SK-N-SH (cell line): ENCODE results near the gene EVI2B. TPM values are rescaled to one million over a fixed set of nuclear protein-coding genes. Genes with fewer than 3 reads are reported as not detected.

ENCODE experiments used
- CTCF ChIA-PET: fragments of 300-600, 350-600 bp; formaldehyde crosslinking; extraction: SDS; loops from one replicate; lab custom pipeline; 2021; lab: Yijun Ruan, JAX
- POLR2A ChIA-PET: fragments of 350-600 bp; sonication (Branson Sonifier 250); formaldehyde crosslinking; extraction: SDS; loops from one replicate; lab custom pipeline; 2020; ENCODE audit warnings: antibody characterized with exemption, inconsistent platforms; lab: Yijun Ruan, JAX
- DNase-seq: peaks from one replicate; pipeline ENCODE4 v3.0.0; 2012
- H2AFZ ChIP-seq: fragments of 200-600 bp; sonication (generic); 2 replicates; pipeline ENCODE4 v1.8.1; 2016; ENCODE audit warnings: antibody characterized with exemption, mild to moderate bottlenecking, low read depth
- H3F3A ChIP-seq: fragments of 200-600 bp; sonication (generic); replicated peaks from 2 replicates; pipeline ENCODE3; 2016; ENCODE audit warnings: antibody characterized with exemption, mild to moderate bottlenecking; ENCODE audit not compliant: insufficient read depth
- H3K27ac ChIP-seq, 2 experiments: fragments of 200-500 bp in 1 of 2; fragments of 200-600 bp in 1 of 2; sonication (Bioruptor generic) in 1 of 2; sonication (generic), shearing (Covaris generic) in 1 of 2; 2 replicates each; pipeline versions ENCODE4 v1.5.1 to v1.6.1; 2014 to 2016; ENCODE audit warnings: low read depth in 2 of 2, inconsistent platforms in 1 of 2, low read length in 1 of 2, mild to moderate bottlenecking in 1 of 2, mixed read lengths in 1 of 2
- H3K27me3 ChIP-seq: fragments of 200-600 bp; sonication (generic), shearing (Covaris generic); 2 replicates; pipeline ENCODE4 v1.6.1; 2016; ENCODE audit warnings: mixed run types; ENCODE audit not compliant: insufficient read depth
- H3K36me3 ChIP-seq, 2 experiments: fragments of 200-500 bp in 1 of 2; fragments of 200-600 bp in 1 of 2; sonication (Bioruptor generic) in 1 of 2; sonication (generic) in 1 of 2; replicated peaks in 1 of 2; 2 replicates each; pipeline versions ENCODE3 to v1.5.1; 2014 to 2016; ENCODE audit warnings: low read length in 1 of 2, mild to moderate bottlenecking in 1 of 2; ENCODE audit not compliant: insufficient read depth in 2 of 2, control insufficient read depth in 1 of 2
- H3K4me1 ChIP-seq, 2 experiments: fragments of 200-500 bp in 1 of 2; fragments of 200-600 bp in 1 of 2; sonication (Bioruptor generic) in 1 of 2; sonication (generic), shearing (Covaris generic) in 1 of 2; 2 replicates each; pipeline versions ENCODE4 v1.5.1 to v1.6.1; 2014 to 2016; ENCODE audit warnings: low read depth in 1 of 2, low read length in 1 of 2, mixed run types in 1 of 2; ENCODE audit not compliant: insufficient read depth in 2 of 2, control insufficient read depth in 1 of 2
- H3K4me2 ChIP-seq: fragments of 200-600 bp; sonication (generic), shearing (Covaris generic); 2 replicates; pipeline ENCODE4 v1.6.1; 2017; ENCODE audit warnings: mixed run types
- H3K4me3 ChIP-seq, 2 experiments: fragments of 200-500 bp in 1 of 2; fragments of 200-600 bp in 1 of 2; sonication (Bioruptor generic) in 1 of 2; sonication (generic), shearing (Covaris generic) in 1 of 2; 2 replicates each; pipeline versions ENCODE4 v1.5.1 to v1.8.1; 2014 to 2016; ENCODE audit warnings: low read depth in 2 of 2, inconsistent platforms in 1 of 2, low read length in 1 of 2, mild to moderate bottlenecking in 1 of 2, mixed read lengths in 1 of 2, moderate library complexity in 1 of 2
- H3K79me2 ChIP-seq: fragments of 200-600 bp; sonication (generic); 2 replicates; pipeline ENCODE4 v1.8.1; 2017; ENCODE audit warnings: mild to moderate bottlenecking; ENCODE audit not compliant: insufficient read depth
- H3K9ac ChIP-seq: fragments of 200-600 bp; sonication (generic); 2 replicates; pipeline ENCODE4 v1.6.1; 2017; ENCODE audit warnings: mixed run types
- H3K9me2 ChIP-seq: fragments of 200-600 bp; sonication (generic); 2 replicates; pipeline ENCODE4 v1.6.1; 2017; ENCODE audit warnings: mixed run types
- H3K9me3 ChIP-seq: fragments of 200-600 bp; sonication (generic); 2 replicates; pipeline ENCODE4 v1.6.1; 2017; ENCODE audit warnings: mixed run types, mild to moderate bottlenecking, moderate library complexity
- H4K20me1 ChIP-seq: fragments of 200-600 bp; sonication (generic); 2 replicates; pipeline ENCODE4 v1.6.1; 2017; ENCODE audit warnings: mild to moderate bottlenecking, mixed run types; ENCODE audit not compliant: insufficient read depth
- CTCF ChIP-seq: fragments of 200-600 bp; sonication (generic); IDR thresholded peaks from 2 replicates; pipeline ENCODE4 v1.6.1; 2017; ENCODE audit warnings: antibody characterized with exemption, mild to moderate bottlenecking, moderate library complexity
- ELF1 ChIP-seq: IDR thresholded peaks from 2 replicates; pipeline ENCODE4 v1.4.0; 2012
- JUND ChIP-seq: IDR thresholded peaks from 2 replicates; pipeline ENCODE4 v1.4.0; 2012
- MEF2A ChIP-seq: IDR thresholded peaks from 2 replicates; pipeline ENCODE4 v1.4.0; 2012; ENCODE audit warnings: low read depth, borderline replicate concordance
- MXI1 ChIP-seq: IDR thresholded peaks from 2 replicates; pipeline ENCODE4 v1.6.1; 2012; ENCODE audit warnings: mild to moderate bottlenecking, low read depth, low read length, improper control_type of control experiment
- NFIC ChIP-seq: IDR thresholded peaks from 2 replicates; pipeline ENCODE4 v1.4.0; 2012; ENCODE audit warnings: borderline replicate concordance
- POLR2AphosphoS5 ChIP-seq: IDR thresholded peaks from 2 replicates; pipeline ENCODE4 v1.6.1; 2012; ENCODE audit warnings: low read depth, low read length
- REST ChIP-seq: IDR thresholded peaks from 2 replicates; pipeline ENCODE4 v1.6.1; 2012; ENCODE audit warnings: mild to moderate bottlenecking, low read depth, low read length, moderate library complexity
- RFX5 ChIP-seq: IDR thresholded peaks from 2 replicates; pipeline ENCODE4 v1.6.1; 2012; ENCODE audit warnings: mild to moderate bottlenecking, improper control_type of control experiment, low read length
- RXRA ChIP-seq: IDR thresholded peaks from 2 replicates; pipeline ENCODE4 v1.4.0; 2012; ENCODE audit warnings: low read depth, mild to moderate bottlenecking, borderline replicate concordance
- SMC3 ChIP-seq: IDR thresholded peaks from 2 replicates; pipeline ENCODE4 v1.6.1; 2012; ENCODE audit warnings: low read depth, low read length, improper control_type of control experiment
- USF1 ChIP-seq: IDR thresholded peaks from 2 replicates; pipeline ENCODE4 v1.4.0; 2012; ENCODE audit warnings: low read depth, borderline replicate concordance
- USF2 ChIP-seq: fragments of 150-350 bp; IDR thresholded peaks from 2 replicates; pipeline ENCODE4 v1.6.1; 2017; ENCODE audit warnings: antibody characterized with exemption, low read length, low read depth, borderline replicate concordance
- ZBTB33 ChIP-seq: IDR thresholded peaks from 2 replicates; pipeline ENCODE4 v1.4.0; 2012; ENCODE audit warnings: low read depth, borderline replicate concordance
- WGBS: methylation state at CpG from one replicate; pipeline ENCODE4 v1.1.6; 2017; ENCODE audit warnings: low lambda C conversion rate; 5-methylcytosine and 5-hydroxymethylcytosine counted together
- polyA plus RNA-seq, 3 experiments: library from polyadenylated mRNA; depleted of rRNA; stranded (reverse); fragments of >200 nt; gene quantifications; 2 replicates each; pipeline ENCODE4 v1.2.3, GENCODE V29; 2012

Gene EVI2B
- polyA plus RNA-seq, 1 of the 3 experiments (the other 2 are of a cell fraction), result 0.64 TPM

GRCh38 chr17:31256936-31257335 lies 56.9 kb downstream of the EVI2B start:
- H3K27me3 ChIP-seq, result no peaks in the 10 kb centered on the region
- H2AFZ ChIP-seq, result no peak overlapping the region
- H4K20me1 ChIP-seq, result no peaks in the 10 kb centered on the region
- no peak overlapping the region for H3K9ac ChIP-seq
- WGBS, result 90% methylated on average over 3 of the region's 3 CpGs
- H3F3A ChIP-seq, result peaks cover 8% of the 10 kb centered on the region
- CTCF ChIA-PET, result interaction anchor here (0.9 to 2.7 kb wide), 2 partner anchors 9 to 244 kb away, joined by 3 to 11 read pairs; no protein-coding TSS in a partner anchor
- no peak overlapping the region for H3K4me3 ChIP-seq
- no peak overlapping the region for H3K27ac ChIP-seq
- H3K36me3 ChIP-seq, result peaks cover 52 to 85% of the 10 kb centered on the region in 2 experiments
- DNase-seq, result no peak
- H3K9me3 ChIP-seq, result no peaks in the 10 kb centered on the region
- POLR2A ChIA-PET, result no interaction called here
- H3K4me1 ChIP-seq, result peaks cover 0 to 9% of the 10 kb centered on the region in 2 experiments; a peak in 2 of 4 replicates
- no peaks in the 10 kb centered on the region for H3K9me2 ChIP-seq
- TF ChIP-seq RFX5, result no peak
- TF ChIP-seq CTCF, result no peak
- no peak for TF ChIP-seq RXRA
- no peak for TF ChIP-seq ELF1
- no peak for TF ChIP-seq MEF2A
- TF ChIP-seq ZBTB33, result no peak
- TF ChIP-seq USF1, result no peak
- no peak for TF ChIP-seq POLR2AphosphoS5
- TF ChIP-seq JUND, result no peak
- no peak for TF ChIP-seq USF2
- TF ChIP-seq SMC3, result no peak
- no peak for TF ChIP-seq MXI1
- TF ChIP-seq REST, result no peak
- no peak for TF ChIP-seq NFIC
- TF ChIP-seq, all 33 proteins: peak for 0
- Histone ChIP-seq H3K79me2 (no peaks in the 10 kb centered on the region; the same call in 1 of the 2 replicates), H3K4me2 (no peak overlapping the region)
